NCI-H2107 treated with DMSO at 0.1 percent for 48 hours (cell line): ENCODE results near the gene SLC17A9.
"Not testable (repeated sequence)": the region's sequence is repeated elsewhere in the genome, so short reads cannot be mapped to it uniquely, and the experiment has no call there.

Experiments
- DNase-seq: peaks from one replicate; lab custom pipeline; 2025; ENCODE audit not compliant: unreplicated experiment; lab: John Stamatoyannopoulos, UW

Gene SLC17A9

DNA sequence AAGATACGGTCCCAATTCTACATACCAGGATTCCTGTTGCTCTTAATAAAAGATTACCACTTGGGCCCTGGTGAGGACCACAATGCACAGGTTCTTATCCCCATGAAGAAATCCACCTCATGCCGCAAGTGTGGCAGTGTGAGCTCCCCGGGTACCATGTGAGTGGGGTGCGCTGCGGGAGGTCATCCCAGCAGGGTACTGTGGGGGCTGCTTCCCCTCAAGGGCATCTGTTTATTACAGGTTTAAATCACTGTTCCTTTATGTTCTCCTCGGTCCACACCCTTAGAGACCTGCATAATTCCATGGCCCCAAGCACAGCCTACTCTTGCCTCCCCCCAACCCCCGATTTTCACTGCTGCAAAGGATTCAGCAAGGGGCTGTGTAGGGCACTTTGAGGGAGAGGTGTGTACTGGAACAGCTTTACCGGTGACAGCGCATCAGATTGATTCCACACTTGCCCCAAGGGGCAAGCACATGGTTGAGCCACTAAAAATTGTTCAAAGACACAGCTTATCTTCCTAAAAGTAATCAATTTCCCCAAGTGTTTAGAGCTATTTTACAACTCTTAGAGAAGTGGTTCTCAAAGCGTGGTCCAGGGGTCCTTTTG lies 32.4 kb upstream of the SLC17A9 start:
- no peak for DNase-seq

- DNase-seq, result peak; percentile 67
Observed at GRCh38 chr20:62921119-62921687, 31.3 kb upstream of the SLC17A9 start.

DNA sequence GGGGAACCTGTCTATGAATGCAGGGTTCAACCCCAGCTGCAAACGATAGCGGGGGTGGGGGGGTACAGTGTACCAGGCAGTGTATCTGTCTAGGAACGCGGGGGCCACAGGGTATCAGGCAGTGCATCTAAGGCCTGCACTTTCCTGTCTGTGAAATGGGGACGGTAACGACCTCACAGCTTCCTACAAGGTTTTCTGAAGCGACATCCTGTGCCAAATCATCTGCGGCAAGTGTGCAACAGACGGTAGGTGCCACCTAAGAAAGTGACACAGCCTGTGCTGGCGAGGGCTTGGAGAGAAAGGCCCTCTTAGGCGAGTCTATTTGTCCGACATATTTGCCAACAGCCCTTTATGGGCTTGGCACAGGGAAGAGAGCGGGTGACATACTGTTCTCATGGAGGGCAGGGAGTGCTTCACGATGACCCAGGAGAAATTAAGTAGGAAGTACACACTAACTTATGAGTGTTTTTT lies 30.0 kb upstream of the SLC17A9 start:
- DNase-seq, result no peak

GRCh38 chr20:62923059-62923668 lies 29.3 kb upstream of the SLC17A9 start:
- DNase-seq, result not testable (repeated sequence)

- DNase-seq, result no peak
Observed at GRCh38 chr20:62923669-62924441, 28.7 kb upstream of the SLC17A9 start.

GRCh38 chr20:62924442-62925075 lies 27.9 kb upstream of the SLC17A9 start:
- no peak for DNase-seq

- DNase-seq, result no peak
Observed at GRCh38 chr20:62925076-62925419, 27.5 kb upstream of the SLC17A9 start.

DNA sequence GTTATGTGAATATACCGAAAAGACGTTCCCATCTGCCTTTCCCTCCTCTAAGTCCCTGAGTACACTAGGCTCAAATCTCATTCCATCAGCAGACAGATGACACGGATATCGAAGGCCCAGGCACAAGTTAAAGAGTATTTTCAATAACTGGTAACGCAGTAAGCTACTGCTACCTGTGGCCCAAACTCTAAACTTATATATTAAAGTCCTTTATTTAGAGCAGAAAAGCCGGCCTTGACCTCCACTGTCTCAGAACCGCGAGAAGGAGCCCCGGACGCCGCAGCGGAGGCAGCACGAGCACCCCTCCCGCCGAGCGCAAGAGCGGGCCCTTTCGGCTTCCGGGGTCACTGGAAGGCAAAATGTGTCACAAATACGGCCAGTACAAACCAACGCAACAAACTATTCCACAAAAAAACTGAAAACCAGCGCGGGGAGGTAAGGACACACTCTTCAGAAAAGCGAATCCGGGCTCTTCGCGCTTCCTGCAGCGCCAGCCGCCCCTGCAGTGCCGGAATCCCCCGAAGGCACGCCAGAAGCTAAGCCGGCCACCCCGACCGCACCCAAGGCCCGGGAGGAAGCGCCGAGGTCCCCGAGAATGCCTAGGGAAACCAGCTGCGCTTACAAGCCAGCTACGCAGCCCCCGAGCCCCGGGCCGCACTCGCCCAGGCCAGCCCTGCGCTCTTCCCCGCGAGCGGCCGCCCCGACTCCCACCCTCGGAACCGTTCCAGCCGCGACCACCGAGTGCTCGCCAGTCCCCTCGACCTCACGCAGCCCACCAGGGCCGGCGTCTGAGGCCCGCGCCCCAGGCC lies 26.9 kb upstream of the SLC17A9 start:
- DNase-seq, result no peak

GRCh38 chr20:62926229-62927127 lies 26.0 kb upstream of the SLC17A9 start, which contains the start of gene DIDO1:
Gene DIDO1, minus strand, starts transcription at chr20:62926505.
- peak; percentile 52 for DNase-seq

DNA sequence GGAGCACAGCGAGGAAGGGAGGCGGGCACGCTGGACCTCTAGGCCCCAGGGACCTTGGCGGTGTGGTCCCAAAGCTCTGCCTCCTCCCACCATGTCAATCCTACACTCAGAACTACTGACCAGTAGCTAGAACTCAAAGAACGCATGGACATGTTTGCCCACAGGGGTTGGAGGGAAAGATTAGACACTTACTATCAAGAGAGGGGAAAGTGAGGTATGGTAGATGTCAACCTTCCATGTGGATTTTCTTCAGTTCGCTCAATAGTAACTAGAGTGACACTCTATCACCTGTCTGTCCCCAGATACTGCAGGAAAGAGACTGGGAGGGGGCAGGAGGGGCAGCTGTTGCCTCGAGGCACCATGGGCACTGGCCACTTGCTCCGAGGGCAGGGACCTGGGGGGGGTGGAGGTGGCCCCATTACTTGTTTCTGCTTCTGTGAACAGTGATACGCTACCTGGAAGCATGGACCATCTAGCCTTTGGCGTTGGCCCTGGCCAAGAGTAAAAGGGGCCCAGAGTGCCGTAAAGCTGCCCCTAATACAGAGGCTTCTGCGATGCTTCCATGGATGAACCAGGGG lies 25.3 kb upstream of the SLC17A9 start:
- DNase-seq, result no peak

DNA sequence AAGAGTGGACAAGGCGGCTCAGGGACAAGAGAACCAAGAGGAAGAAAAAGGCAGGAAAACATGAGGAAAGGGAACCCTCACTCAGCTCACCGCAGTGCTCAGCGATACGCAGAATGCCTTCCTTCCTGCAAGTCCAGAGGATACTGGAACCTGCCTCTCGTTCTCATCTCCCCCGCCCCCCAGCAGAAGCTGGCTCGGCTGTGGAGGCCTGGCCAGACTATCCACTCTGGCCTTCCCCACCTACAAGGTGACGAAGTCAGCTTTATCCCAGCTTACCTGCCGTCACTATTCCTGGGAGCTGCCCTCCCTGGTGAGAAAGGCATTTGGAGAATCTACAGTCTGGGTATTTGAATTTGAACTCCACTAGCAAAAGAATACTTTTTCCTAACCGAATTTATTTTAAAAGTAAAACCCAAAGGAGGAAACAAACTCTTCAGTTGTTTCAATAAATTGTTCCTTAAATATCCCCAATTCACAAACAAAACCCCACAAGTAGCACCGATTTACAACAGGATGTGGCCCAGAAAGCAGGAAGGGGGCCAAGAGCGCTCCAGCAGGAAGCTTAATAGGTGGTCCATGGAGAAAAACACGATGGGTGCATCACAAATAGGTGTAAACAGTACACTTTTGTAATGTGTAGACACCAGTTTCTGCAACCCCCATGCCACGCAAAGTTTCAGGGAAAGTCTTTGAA lies 24.1 kb upstream of the SLC17A9 start:
- no peak for DNase-seq

DNA sequence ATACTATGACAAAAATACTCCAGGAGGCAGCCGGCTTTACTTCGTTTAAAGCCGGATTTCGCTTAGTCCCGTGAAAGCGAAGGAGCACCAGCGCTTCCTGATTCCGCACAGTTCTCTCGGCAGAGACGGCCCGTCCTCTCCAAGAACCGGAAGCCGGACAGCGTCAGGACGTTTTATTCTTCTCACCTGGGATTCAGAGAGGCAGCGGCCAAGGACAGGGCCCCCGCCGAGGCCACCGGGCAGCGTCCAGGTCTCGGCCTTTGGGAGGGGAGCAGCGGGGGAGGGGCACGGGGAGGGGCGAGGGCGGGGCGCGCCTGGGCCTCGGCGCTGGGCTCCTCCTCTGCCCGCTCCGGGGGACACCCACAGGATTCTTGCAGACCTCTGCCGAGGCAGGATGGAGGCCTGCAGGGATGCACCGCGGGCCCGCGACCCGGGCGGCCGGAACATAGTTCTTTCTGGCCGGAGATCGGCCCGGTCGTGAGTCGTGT lies 23.4 kb upstream of the SLC17A9 start:
- no peak for DNase-seq

- DNase-seq, result no peak
Observed at GRCh38 chr20:62931464-62931863, 21.0 kb upstream of the SLC17A9 start.

DNA sequence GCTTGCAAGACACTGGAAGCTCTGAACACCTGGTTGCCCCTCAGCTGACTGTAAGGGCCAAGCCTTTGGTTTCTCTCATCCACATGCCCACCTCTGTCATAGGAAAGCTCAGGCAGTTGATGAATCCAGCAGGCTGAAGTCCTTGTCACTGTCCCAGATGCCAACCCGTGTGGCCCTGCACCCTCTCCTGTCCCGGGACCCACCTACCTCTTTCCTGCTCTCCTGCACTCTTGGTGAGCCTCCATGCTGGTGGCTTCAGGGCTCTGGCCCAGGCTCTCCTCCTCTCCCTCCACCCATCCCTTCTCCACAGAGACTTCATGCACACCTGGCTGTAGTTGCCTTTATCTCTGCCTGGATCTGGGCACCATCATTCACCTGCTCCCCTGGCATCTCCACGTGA lies 18.5 kb upstream of the SLC17A9 start:
- no peak for DNase-seq

DNA sequence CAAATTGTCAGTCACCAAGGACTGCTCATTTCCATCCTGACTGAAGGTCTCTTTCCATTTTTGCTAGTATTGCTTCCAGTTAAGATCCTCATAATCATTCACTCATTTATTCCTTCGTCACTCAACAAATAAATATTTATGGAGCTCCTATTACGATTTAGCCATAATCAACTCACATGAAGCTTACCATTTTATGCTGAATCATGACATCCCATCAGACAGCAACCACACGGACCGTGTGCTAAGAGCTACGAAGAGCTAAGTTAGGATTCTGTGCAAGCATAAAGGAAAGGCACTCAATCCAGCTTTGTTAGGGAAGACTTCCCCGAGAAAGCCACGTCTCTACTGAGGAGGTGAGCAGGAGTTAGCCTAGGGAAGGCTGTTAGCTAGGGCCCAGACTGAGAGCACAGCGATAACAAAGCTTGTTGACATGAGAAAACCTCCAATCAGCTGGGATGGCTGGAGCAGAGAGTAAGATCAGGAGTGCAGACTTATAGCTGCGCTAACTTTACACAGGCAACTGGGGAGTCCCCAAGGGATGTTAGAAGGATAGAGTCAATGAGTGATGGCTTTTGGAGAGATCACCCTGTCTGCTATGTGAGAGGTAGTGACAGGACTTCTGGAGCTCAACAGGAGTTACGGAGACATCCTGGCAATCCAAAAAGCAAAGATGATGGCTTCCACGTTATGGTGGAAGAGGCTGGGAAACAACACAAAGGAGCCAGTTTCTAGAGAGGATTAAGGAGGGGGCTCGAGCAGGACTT lies 17.1 kb upstream of the SLC17A9 start:
- DNase-seq, result no peak

DNA sequence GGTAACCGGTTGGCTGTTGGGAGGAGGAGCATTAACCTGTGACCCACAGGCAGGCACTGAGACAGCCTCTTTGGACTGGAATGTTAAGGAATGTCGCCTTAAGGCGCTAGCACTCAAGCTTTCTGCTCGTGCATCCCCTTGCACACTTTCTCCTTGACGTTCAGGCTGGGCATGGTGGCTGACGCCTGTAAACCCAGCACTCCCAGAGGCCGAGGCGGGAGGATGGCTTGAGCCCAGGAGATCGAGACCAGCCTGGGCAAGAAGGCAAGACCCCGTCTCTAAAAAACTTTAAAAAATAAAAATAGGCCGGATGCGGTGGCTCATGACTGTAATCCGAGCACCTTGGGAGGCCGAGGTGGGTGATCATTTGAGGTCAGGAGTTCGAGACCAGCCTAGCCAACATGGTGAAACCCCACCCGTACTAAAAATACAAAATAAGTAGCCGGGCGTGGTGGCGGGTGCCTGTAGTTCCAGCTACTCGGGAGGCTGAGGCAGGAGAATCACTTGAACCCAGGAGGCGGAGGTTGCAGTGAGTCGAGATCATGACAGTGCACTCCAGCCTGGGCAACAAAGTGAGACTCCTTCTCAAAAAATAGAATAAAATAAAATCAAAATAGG lies 16.4 kb upstream of the SLC17A9 start:
- no peak for DNase-seq
